Smooth muscle cell of the brain vasculature (primary cell): ENCODE measurements around the gene ACSF3.
"Not testable (repeated sequence)": the region's sequence is repeated elsewhere in the genome, so short reads cannot be mapped to it uniquely, and the experiment has no call there.

Experiments used
- DNase-seq: peaks from one replicate; pipeline ENCODE4 v3.0.0-alpha.2; 2012; ENCODE audit warnings: low read depth, low spot score

The ACSF3 gene

GRCh38 chr16:89188471-89189357, 95.1 kb downstream of the ACSF3 start:
- DNase-seq, result not testable (repeated sequence)

- DNase-seq, result no peak
Measured at GRCh38 chr16:89189358-89190025, 95.8 kb downstream of the ACSF3 start.

- no peak for DNase-seq
Measured at GRCh38 chr16:89190150-89190958, 96.7 kb downstream of the ACSF3 start.

GRCh38 chr16:89191033-89191900, 97.6 kb downstream of the ACSF3 start:
- DNase-seq, result no peak

DNA sequence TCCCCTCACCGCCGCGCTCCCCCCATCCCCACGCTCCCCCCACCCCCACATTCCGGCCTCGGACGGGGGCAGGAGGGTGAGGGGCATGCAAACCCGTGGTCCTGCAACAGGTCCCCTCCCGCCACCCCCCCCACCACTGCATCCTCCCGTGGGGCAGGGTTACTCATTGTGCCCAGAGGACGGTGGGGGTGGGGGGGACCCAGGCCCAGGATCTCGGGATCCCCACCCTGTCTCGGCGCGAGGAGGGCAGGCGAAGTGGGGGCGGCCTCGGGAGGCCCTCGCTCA, 98.2 kb downstream of the ACSF3 start:
- no peak for DNase-seq

DNA sequence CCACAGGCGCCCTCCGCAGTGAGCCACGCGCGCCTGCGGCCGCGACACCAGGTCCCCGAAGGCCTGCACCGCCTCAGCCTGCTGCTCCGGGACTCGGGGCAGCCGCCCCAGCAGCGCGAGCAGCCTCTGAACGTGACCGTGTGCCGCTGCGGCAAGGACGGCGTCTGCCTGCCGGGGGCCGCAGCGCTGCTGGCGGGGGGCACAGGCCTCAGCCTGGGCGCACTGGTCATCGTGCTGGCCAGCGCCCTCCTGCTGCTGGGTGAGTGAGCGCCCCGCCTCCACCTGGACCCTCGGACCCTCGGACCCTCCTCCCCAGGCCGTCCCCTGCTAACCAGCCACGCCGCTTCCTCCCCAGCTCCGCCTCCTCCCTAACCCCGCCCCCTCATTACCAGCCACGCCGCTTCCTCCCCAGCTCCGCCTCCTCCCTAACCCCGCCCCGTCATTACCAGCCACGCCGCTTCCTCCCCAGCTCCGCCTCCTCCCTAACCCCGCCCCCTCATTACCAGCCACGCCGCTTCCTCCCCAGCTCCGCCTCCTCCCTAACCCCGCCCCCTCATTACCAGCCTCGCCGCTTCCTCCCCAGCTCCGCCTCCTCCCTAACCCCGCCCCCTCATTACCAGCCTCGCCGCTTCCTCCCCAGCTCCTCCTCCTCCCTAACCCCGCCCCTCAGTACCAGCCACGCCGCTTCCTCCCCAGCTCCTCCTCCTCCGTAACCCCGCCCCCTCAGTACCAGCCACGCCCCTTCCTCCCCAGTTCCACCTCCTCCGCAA, 98.7 kb downstream of the ACSF3 start:
- DNase-seq, result peak; percentile 44

DNA sequence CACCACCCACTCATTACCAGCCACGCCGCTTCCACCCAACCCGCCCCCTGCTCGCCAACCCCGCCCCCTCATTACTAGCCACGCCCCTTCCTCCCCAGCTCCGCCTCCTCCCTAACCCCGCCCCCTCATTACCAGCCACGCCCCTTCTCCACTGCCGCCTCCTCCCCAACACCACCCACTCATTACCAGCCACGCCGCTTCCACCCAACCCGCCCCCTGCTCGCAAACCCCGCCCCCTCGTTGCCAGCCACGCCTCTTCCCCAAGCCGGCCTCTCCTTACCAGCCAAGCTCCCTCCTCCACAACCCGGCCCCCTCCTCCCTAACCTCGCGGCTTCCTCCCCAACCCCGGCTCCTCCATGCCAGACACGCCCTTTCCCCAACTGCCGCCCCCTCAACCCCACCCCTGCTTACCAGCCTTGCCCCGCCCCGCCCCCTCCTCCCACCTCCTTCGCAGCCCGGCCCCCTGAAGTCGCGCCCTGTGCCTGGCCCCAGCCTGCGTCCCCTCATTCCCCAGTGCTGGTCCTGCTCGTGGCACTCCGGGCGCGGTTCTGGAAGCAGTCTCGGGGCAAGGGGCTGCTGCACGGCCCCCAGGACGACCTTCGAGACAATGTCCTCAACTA, 99.4 kb downstream of the ACSF3 start:
- no peak for DNase-seq

- no peak for DNase-seq
Measured at GRCh38 chr16:89193576-89194293, 100.1 kb downstream of the ACSF3 start.

GRCh38 chr16:89194340-89195311, 101.0 kb downstream of the ACSF3 start:
- DNase-seq, result no peak

GRCh38 chr16:89195521-89196171, 102.0 kb downstream of the ACSF3 start:
- no peak for DNase-seq

GRCh38 chr16:89197033-89197632, 103.5 kb downstream of the ACSF3 start:
- DNase-seq, result no peak

- no peak for DNase-seq
Measured at GRCh38 chr16:89197633-89198416, 104.2 kb downstream of the ACSF3 start.

DNA sequence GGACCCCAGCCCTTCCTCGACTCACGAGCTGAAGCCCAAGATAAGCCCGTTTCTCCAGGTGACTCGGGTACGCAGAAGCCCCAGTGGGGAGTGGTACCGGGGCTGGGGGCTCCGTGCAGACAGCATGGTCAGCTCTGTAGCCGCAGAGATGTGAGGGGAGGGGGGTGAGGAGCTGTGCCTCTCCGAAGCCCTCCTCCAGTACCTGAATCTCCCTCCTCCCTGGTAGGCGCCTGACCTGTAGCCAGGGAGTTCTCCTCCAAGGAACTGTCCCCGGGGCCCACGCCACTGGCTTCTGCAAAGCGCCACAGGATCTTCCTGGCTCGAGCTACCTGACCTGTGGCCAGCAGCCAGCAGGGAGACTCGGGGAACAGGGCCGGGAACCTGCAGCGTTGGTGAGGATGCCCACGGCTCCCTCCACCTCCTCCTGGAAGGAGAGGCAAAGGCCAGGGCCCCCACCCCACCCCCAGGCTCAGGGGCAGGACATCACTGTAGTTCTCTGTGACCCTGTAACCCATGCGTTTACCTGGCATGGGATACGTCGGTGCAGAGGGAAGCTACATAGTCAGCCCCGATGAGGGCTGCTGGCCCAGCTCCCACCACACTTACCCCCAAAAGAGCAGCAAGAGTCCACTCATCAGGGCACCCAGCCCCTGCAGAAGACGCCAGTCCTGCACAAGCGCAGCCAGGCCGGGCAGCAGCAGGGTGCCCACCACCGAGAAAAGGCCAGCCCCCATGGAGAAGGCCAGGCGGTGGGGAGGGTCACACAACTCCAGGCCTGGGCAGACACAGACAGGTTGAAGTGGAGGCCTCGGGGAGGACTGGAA, 105.0 kb downstream of the ACSF3 start:
- DNase-seq, result no peak

- no peak for DNase-seq
Measured at GRCh38 chr16:89199241-89200123, 105.8 kb downstream of the ACSF3 start.
